AG04450 (cell line): Measurements from ENCODE around the gene DDX10. TPM values are rescaled to one million over a fixed set of nuclear protein-coding genes. Genes with fewer than 3 reads are reported as not detected.
A peak's percentile ranks its signal among the peaks of the same experiment; 100 is the strongest.

ENCODE experiments used
- CTCF ChIA-PET: fragments of 300-600, 350-600 bp; formaldehyde crosslinking; extraction: SDS; loops from one replicate; lab custom pipeline; 2022; ENCODE audit warnings: antibody characterized with exemption, inconsistent platforms; lab: Charles Lee
- POLR2A ChIA-PET: fragments of 350-600 bp; formaldehyde crosslinking; extraction: SDS; loops from one replicate; lab custom pipeline; 2021; ENCODE audit warnings: antibody characterized with exemption, inconsistent platforms; lab: Yijun Ruan, JAX
- DNase-seq: peaks from one replicate; pipeline ENCODE4 v3.0.0-alpha.2; 2011; ENCODE audit warnings: low read depth, low spot score
- H3K27ac ChIP-seq: one replicate; pipeline ENCODE4 v1.5.1; 2012; ENCODE audit warnings: low read depth, low read length, control low read depth
- H3K27me3 ChIP-seq: one replicate; pipeline ENCODE4 v1.6.0; 2012; ENCODE audit warnings: low read length; ENCODE audit not compliant: control insufficient read depth, insufficient read depth
- H3K4me3 ChIP-seq: 2 replicates; pipeline ENCODE4 v1.5.1; 2011; ENCODE audit warnings: mild to moderate bottlenecking, low read depth, low read length, control low read depth
- H3K9me3 ChIP-seq: 2 replicates; pipeline ENCODE4 v1.5.1; 2012; ENCODE audit warnings: low read length; ENCODE audit not compliant: control insufficient read depth, insufficient read depth
- polyA plus RNA-seq: library from polyadenylated mRNA; depleted of rRNA; stranded (reverse); fragments of >200 nt; gene quantifications from 2 replicates; pipeline ENCODE4 v1.2.3, GENCODE V29; 2011; rRNA removed
- TF ChIP-seq, protein P1 (sequence below): IDR thresholded peaks from 2 replicates; pipeline ENCODE4 v1.5.1; 2011; ENCODE audit warnings: low read depth, low read length, control low read depth, inconsistent platforms

The DDX10 gene
- polyA plus RNA-seq, 1 experiment: 27.1 TPM

DNA sequence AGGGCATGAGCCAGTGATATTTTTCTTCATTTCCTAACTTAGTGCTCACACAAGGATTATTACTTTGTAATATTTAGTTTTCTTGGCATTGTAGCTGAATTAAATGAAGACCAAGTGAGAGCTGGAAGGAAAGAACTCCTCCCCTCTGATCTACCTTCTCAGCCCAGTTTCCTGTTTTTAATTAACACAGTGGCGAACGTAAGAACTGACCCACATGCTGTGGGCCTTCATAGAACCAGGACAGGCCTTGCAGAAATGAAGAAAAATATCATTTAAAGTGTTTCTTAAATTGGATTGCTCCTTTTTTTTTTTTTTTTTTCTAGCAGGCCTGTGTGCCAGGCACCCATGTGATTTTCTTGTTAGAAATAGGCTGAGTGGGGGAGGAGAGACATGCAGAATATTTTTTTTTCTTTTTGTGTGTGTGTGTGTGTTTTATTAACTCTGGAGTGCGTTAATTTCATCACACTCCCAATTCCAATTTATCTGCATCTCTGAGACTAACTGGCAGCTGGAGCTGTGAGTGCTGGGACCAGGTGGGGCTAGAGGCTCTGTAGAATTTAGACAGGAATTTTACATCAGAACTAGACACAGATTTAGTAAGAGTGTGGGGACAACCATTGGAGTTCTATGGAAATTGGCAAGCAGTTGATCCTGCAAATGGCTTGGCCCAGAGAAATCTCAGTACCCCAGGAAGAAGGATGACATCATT lies 320.5 kb downstream of the DDX10 start:
- no peak overlapping the region for H3K4me3 ChIP-seq
- CTCF ChIA-PET: interaction anchor here (0.8 kb wide), 1 partner anchor 10 kb away, joined by 5 read pairs; no protein-coding TSS in a partner anchor
- no peak for DNase-seq

GRCh38 chr11:108985945-108986279 lies 321.0 kb downstream of the DDX10 start:
- H3K4me3 ChIP-seq: no peak overlapping the region
- peak; percentile 33 for DNase-seq
- ChIA-PET CTCF (interaction anchor here (0.6 kb wide), 1 partner anchor 251 kb away, joined by 3 read pairs; no protein-coding TSS in a partner anchor), POLR2A (no interaction called here)
- TF ChIP-seq, protein P1, sequence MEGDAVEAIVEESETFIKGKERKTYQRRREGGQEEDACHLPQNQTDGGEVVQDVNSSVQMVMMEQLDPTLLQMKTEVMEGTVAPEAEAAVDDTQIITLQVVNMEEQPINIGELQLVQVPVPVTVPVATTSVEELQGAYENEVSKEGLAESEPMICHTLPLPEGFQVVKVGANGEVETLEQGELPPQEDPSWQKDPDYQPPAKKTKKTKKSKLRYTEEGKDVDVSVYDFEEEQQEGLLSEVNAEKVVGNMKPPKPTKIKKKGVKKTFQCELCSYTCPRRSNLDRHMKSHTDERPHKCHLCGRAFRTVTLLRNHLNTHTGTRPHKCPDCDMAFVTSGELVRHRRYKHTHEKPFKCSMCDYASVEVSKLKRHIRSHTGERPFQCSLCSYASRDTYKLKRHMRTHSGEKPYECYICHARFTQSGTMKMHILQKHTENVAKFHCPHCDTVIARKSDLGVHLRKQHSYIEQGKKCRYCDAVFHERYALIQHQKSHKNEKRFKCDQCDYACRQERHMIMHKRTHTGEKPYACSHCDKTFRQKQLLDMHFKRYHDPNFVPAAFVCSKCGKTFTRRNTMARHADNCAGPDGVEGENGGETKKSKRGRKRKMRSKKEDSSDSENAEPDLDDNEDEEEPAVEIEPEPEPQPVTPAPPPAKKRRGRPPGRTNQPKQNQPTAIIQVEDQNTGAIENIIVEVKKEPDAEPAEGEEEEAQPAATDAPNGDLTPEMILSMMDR: no peak
- H3K9me3 ChIP-seq: no peaks in the 10 kb centered on the region
- H3K27ac ChIP-seq: no peak overlapping the region
- no peaks in the 10 kb centered on the region for H3K27me3 ChIP-seq

More for the DNA sequence above, 320.5 kb downstream of the DDX10 start:
- POLR2A ChIA-PET: interaction anchor here (0.5 kb wide), 1 partner anchor 70 kb away, joined by 7 read pairs; no protein-coding TSS in a partner anchor
- no peaks in the 10 kb centered on the region for H3K27me3 ChIP-seq
- no peak overlapping the region for H3K27ac ChIP-seq
- H3K9me3 ChIP-seq: no peaks in the 10 kb centered on the region
- TF ChIP-seq, protein P1: no peak

Other genes with a start within 250 kb of the DDX10 start
- 0.16 and 0.63 TPM in 2 replicates for gene C11orf65, start 197.5 kb upstream of the DDX10 start, polyA plus RNA-seq
- gene POGLUT3, start 166.7 kb upstream of the DDX10 start, polyA plus RNA-seq: 49.3 and 60.0 TPM in 2 replicates
- 0.26 and 0.37 TPM in 2 replicates for gene EXPH5, start 71.3 kb upstream of the DDX10 start, polyA plus RNA-seq